GM19025 (cell line): ENCODE data around the gene RABL6.
"Not testable (repeated sequence)": the region's sequence is repeated elsewhere in the genome, so short reads cannot be mapped to it uniquely, and the experiment has no call there.

Experiments used
- ATAC-seq: cut with Tn5 transposase; IDR thresholded peaks from one replicate; pipeline ENCODE4 v1.9.1; 2021; ENCODE audit warnings: mild to moderate bottlenecking, low read depth, moderate library complexity; ENCODE audit not compliant: unreplicated experiment

Gene RABL6

GRCh38 chr9:136832581-136832980 lies 24.8 kb downstream of the RABL6 start:
- no peak for ATAC-seq

DNA sequence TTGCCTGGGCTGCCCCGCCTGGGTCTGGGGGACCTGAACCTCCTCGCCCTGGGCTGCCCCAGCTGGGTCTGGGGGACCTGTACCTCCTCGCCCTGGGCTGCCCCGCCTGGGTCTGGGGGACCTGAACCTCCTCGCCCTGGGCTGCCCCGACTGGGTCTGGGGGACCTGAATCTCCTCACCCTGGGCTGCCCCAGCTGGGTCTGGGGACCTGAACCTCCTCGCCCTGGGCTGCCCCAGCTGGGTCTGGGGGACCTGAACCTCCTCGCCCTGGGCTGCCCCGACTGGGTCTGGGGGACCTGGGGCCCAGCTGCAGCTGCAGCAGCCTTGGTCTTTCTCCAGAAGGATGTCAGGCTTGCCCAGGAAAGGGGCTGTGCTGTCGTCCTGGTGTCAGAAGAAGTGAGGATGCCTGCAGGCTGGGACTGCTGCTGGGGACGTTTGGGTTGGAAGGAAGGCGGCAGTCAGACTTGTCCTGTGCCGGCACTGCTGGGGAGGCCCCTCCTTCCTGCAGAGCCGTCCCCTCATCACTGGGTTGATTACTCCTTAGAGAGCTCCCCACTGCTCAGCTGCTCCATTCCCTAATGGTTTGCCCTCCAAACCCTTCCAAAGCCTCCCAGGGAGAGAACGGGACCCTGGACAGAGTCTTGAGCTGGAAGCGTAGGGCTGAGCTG lies 25.8 kb downstream of the RABL6 start:
- ATAC-seq = not testable (repeated sequence)

- ATAC-seq = no peak
Observed at GRCh38 chr9:136835162-136835931, 27.6 kb downstream of the RABL6 start.

- ATAC-seq = no peak
Observed at GRCh38 chr9:136835932-136836904, 28.5 kb downstream of the RABL6 start.

DNA sequence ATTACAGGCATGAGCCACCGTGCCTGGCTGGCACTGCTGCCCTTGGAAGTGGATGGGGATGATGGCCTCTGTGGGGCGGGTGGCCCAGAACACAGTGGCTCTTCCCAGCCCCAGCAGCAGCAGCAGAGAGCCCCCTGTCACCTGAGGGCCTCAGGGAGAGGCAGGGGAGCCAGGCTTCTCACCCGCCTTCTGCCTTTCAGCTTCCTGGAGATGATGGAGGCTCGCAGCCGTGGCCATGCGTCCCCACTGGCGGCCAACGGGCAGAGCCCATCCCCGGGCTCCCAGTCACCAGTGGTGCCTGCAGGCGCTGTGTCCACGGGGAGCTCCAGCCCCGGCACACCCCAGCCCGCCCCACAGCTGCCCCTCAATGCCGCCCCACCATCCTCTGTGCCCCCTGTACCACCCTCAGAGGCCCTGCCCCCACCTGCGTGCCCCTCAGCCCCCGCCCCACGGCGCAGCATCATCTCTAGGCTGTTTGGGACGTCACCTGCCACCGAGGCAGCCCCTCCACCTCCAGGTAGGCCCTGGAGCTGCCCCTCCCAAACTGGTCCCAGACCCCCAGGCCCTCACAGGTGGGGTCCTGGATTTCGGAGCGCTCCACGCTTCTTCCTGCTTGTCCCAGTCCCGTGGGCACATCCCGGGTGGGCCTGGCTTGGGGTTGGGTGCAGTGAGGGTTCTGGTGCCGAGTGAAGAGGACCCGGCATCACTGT lies 29.6 kb downstream of the RABL6 start:
- no peak for ATAC-seq

GRCh38 chr9:136837856-136838277 lies 30.1 kb downstream of the RABL6 start:
- ATAC-seq = not testable (repeated sequence)

GRCh38 chr9:136838314-136839228 lies 30.8 kb downstream of the RABL6 start:
- no peak for ATAC-seq

- ATAC-seq = no peak
Observed at GRCh38 chr9:136839229-136840139, 31.7 kb downstream of the RABL6 start.

- ATAC-seq = no peak
Observed at GRCh38 chr9:136840140-136840876, 32.6 kb downstream of the RABL6 start.

DNA sequence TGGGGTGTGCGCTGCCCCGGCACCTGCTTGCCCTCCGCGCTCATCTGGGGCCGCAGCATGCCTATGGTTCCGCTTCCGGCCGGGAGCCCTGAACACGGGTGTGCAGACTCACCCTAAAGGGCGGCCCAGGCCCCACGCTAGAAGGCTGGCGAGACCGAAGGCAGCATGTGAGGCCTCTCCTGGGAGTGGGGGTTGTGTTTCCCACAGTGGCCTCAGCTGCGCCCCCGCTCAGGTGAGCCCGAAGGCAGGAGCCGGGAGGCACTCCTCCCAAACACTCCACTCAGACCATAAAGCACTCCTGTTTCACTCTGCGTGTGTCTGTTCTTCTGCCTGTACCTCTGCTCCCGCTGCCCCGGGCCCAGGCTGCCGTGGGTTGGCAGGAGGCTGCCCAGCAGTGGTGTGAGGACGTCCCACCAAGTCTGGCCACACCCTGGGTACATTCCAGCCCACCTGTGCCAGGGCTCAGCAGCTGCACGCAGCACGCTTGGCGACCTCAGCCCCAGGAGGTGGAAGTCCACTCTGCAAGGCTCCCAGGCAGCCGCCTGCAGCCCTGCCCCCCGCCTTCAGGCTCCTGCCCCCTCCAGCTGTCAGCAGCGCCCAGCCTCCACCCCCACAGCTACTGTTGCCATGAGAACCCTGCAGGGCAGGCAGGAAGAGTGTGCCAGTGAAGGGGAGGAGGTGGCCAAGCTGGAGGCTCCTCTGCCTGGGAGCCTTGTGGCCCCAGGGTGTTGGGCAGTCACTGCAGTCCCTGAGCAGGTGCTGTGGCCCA lies 33.3 kb downstream of the RABL6 start:
- no peak for ATAC-seq

- ATAC-seq = not testable (repeated sequence)
Observed at GRCh38 chr9:136841646-136842379, 34.1 kb downstream of the RABL6 start.

DNA sequence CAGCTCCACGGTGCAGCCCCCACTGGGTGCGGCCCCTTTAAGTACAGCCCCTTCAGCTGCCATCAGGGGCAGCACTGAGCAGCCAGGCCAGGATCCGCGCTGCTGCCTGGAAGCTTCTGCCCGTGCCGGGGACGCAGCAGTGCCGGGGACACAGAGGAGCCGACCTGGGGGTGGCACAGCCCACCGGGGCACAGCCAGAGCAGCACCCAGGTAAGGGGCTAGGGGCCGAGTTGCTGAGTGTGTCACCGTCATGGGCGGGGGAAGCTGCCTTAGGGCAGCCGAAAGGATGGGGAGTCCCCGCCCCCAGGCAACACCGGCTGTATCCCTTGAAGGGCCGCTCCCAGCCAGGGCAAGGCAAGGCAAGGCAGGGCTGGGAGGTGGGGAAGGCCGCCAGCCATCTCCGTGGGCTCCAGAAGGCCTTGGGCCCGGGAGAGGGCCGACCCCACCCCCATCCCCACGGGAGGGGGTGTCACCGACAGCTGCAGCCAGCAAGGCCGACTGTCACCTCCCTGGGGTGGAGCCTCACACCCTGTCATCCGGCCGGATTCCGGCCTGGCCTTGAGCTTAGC lies 34.7 kb downstream of the RABL6 start, which contains the start of gene AJM1:
AJM1 (plus strand) TSS at position 99 of the 569 bp plus-strand sequence. CDS start 1,937 bp downstream, outside the sequence.
- ATAC-seq = peak; percentile 75

DNA sequence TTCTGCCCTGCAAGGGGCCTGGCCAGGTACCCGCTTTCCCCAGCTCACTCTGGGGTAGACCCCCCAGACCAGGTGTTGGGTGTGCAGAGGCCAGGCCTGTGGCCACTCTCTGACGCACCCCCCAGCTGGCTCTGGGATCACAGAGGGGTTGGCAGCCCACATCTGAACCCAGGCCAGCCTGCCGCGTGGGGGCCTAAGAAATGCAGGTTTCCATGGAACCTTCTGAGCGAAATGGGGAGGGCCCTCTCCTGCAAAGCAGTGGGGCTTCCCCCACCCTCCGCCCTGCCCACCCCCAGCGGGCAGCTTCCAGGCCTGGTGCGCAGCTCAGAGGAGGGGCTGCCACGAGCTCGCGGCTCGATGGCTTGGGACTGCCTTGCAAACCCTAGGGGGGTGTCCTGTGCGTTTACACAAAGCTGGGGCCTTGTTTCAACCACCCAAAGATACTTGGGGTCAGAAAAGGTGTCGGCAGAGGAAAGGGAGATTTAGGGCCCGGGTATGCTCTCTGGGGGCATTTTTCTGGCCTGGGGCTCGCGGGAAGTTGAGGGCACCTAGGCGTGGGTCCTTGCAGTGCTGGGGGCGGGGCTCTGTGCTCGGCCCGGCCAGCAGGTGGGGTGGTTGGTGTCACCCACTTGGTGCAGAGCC lies 35.5 kb downstream of the RABL6 start:
- ATAC-seq = not testable (repeated sequence)

DNA sequence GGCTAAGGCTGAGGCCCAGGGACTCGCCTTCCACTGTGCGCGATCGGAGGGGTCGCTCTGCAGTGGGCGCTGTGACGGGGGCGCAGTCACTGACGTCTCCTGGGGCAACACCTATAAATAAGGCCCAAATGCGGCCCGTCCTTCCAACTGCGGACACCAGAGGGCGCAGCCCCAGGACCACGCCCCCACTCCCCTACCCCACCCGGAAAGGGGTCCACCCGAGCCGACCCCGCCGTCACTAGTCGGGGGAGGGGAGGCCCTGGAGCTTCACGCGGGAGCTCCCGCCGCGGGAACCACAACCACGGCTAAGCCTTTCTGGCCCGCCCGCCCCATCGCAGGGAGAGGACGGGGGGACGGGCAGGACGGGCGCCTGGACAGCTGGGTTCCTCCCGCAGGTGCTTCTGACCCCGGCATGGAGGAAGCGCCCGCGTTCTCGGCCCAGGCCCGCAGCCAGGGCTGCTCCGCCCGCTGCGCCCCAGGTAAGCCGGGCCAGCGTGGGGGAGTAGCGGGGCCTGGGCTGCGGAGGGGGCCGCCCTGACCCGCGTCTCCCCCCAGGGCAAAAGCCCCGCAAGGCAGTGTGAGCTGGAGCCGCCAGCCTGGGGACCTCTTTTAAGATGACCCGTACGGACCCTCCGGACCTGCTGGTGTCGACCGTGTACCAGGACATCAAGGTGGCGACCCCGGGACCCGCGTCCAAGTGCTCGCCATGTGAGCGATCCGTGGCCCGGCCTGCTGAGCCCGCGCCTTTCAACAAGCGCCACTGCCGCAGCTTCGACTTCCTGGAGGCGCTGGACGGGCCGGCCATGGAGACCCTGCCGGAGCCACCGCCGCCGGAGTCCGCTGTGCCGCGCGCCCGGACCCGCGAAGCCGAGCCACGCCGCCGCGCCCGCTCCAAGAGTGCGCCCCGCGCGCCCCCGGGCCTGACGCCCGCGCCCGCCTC lies 36.3 kb downstream of the RABL6 start:
- not testable (repeated sequence) for ATAC-seq
